Left ventricle myocardium inferior (tissue), 1 donor: ENCODE measurements around the gene COL21A1. TPM values are rescaled to one million over a fixed set of nuclear protein-coding genes. Genes with fewer than 3 reads are reported as not detected.

Source experiments
- DNase-seq: peaks from one replicate; pipeline ENCODE4 v3.0.0-alpha.2; 2020
- H3K27ac ChIP-seq: fragments of 200-600 bp; replicated peaks from 2 replicates; pipeline ENCODE4 v1.8.0; 2021
- H3K27me3 ChIP-seq: fragments of 200-600 bp; 2 replicates; pipeline ENCODE4 v1.8.0; 2021; ENCODE audit warnings: low read depth
- H3K36me3 ChIP-seq: fragments of 200-600 bp; 2 replicates; pipeline ENCODE4 v1.8.0; 2021
- H3K4me1 ChIP-seq: fragments of 200-600 bp; 2 replicates; pipeline ENCODE4 v1.8.0; 2021
- H3K4me3 ChIP-seq: fragments of 200-600 bp; 2 replicates; pipeline ENCODE4 v1.8.0; 2021; ENCODE audit warnings: mild to moderate bottlenecking, moderate library complexity
- H3K9me3 ChIP-seq: fragments of 200-600 bp; replicated peaks from 2 replicates; pipeline ENCODE4 v1.8.0; 2021
- intact Hi-C: fragments of 100-400 bp; cut with micrococcal nuclease; formaldehyde crosslinking; loops from one replicate; pipeline ENCODE4 v1.11.0; 2022
- total RNA-seq: library from RNA; stranded (reverse); fragmentation: NEBNext Ultra II Directional; extraction: Animal tissue kit (Norgen Biotek cat#: 25700); gene quantifications from one replicate; pipeline ENCODE4 v1.2.1, GENCODE V29; 2021
- TF ChIP-seq, protein P1 (sequence below): fragments of 200-600 bp; IDR thresholded peaks from 2 replicates; pipeline ENCODE4 v1.8.0; 2021; ENCODE audit warnings: antibody characterized with exemption, mild to moderate bottlenecking, borderline replicate concordance
- donor health status: DM: no; HTN: yes; CAD: no; lungs with severe emphysema.

Gene COL21A1
- total RNA-seq, 1 donor from 2014 or later: 54.3 TPM

DNA sequence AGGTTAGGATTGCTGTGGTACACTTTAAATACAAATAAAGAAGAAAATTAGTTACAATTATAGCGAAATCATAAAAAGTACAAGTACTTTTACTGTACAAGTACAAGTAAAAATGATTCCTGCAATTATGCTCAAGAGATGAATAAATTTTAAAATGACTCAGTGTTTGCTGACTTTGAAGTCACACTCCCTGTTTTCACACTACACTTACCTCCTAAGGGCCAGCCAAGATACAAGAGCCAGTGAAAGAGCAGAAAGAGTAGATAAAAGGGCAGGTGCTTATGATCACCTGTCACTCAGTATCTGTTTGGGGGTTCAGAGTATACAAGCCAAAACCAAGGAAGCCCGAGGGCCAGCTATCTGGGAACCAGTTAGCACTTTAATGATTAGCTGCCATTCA, 41.0 kb upstream of the COL21A1 start:
- TF ChIP-seq, protein P1, sequence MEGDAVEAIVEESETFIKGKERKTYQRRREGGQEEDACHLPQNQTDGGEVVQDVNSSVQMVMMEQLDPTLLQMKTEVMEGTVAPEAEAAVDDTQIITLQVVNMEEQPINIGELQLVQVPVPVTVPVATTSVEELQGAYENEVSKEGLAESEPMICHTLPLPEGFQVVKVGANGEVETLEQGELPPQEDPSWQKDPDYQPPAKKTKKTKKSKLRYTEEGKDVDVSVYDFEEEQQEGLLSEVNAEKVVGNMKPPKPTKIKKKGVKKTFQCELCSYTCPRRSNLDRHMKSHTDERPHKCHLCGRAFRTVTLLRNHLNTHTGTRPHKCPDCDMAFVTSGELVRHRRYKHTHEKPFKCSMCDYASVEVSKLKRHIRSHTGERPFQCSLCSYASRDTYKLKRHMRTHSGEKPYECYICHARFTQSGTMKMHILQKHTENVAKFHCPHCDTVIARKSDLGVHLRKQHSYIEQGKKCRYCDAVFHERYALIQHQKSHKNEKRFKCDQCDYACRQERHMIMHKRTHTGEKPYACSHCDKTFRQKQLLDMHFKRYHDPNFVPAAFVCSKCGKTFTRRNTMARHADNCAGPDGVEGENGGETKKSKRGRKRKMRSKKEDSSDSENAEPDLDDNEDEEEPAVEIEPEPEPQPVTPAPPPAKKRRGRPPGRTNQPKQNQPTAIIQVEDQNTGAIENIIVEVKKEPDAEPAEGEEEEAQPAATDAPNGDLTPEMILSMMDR: no peak
- no peak overlapping the region for H3K4me3 ChIP-seq
- intact Hi-C loops: no loop called here
- DNase-seq: no peak
- H3K36me3 ChIP-seq: no peaks in the 10 kb centered on the region
- no peaks in the 10 kb centered on the region for H3K27me3 ChIP-seq
- no peaks in the 10 kb centered on the region for H3K9me3 ChIP-seq
- peaks cover 14% of the 10 kb centered on the region for H3K4me1 ChIP-seq
- H3K27ac ChIP-seq: no peak overlapping the region

DNA sequence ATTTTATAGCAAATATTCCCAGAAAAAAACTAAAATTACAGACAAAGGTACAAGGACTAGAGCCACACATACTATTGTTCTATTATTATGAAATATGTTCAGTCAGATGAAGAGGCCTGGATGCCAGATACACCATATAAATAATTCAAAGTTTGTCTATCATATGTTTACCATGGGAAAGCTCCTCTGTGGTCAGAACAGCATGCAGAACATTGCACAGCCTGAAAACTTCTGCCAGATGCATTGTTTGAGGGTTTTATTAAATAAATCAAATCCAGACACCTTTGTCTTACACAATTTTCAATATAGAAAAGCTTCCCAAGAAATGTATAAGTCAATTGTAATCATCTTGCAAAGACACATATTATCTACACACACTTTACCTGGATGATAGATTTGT, 35.0 kb upstream of the COL21A1 start:
- H3K9me3 ChIP-seq: no peaks in the 10 kb centered on the region
- H3K27me3 ChIP-seq: no peaks in the 10 kb centered on the region
- no peak overlapping the region for H3K4me3 ChIP-seq
- intact Hi-C loops: no loop called here
- no peak for DNase-seq
- TF ChIP-seq, protein P1: no peak
- no peaks in the 10 kb centered on the region for H3K36me3 ChIP-seq
- no peak overlapping the region for H3K27ac ChIP-seq
- H3K4me1 ChIP-seq: no peaks in the 10 kb centered on the region

DNA sequence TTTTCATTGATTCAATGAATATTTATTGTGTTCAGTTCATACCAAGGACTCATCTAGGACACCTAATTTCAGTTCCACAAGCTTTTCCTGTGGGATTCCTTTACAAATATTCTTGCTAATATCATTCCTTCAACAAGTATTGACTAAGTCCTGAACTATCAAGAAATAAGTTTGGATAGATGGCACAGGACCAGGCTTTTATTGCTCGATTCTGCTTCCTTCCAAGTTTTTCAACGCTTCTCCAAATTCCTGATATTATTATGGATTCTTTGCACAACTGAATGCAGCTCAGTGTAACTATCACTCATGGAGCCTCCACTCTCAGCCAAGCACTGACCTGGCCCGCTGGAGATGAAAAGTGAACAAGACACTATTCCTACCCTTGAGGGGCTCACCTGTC, 32.7 kb upstream of the COL21A1 start:
- TF ChIP-seq, protein P1: no peak
- no peaks in the 10 kb centered on the region for H3K27me3 ChIP-seq
- H3K27ac ChIP-seq: no peak overlapping the region
- intact Hi-C loops: no loop called here
- H3K4me1 ChIP-seq: no peaks in the 10 kb centered on the region
- H3K4me3 ChIP-seq: no peak overlapping the region
- H3K36me3 ChIP-seq: no peaks in the 10 kb centered on the region
- H3K9me3 ChIP-seq: peaks cover 4% of the 10 kb centered on the region
- DNase-seq: no peak

DNA sequence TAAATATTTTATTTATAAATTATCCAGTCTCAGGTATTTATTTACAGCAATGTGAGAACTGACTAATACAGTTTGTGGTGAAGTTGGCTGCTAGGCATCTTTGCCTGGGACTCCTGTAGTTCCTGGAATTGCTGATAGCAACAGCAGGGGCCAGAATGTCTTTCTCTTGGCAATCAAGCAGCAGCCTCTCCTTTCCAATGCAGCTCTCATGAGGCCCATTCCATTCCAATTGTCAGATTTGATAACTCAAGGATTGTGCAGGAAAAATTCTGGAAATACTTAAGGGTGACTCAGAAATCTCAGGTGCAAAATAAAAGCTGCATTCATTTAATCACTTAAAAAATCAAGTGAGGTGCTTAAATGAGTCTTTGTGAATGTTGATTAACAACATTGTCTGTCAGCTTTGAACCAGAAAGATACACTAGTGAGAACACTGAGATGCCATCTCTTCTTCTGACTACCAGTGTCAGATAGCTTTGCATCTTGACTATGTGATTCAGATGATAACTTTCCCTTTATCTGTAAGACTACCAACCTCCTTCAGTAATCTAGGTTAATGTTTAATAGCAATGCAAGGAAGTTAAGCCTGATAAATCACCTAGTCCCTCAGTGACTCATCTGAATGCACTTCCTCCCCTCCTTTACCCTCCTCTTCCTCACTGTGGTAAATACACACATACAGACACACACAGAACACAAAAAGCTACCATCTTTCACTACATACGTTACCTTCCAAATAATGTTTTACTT, 32.1 kb upstream of the COL21A1 start:
- no peak overlapping the region for H3K4me3 ChIP-seq
- H3K4me1 ChIP-seq: no peaks in the 10 kb centered on the region
- H3K9me3 ChIP-seq: peaks cover 10% of the 10 kb centered on the region
- H3K27me3 ChIP-seq: no peaks in the 10 kb centered on the region
- intact Hi-C loops: no loop called here
- no peak for DNase-seq
- TF ChIP-seq, protein P1: no peak
- H3K27ac ChIP-seq: no peak overlapping the region
- H3K36me3 ChIP-seq: no peaks in the 10 kb centered on the region

DNA sequence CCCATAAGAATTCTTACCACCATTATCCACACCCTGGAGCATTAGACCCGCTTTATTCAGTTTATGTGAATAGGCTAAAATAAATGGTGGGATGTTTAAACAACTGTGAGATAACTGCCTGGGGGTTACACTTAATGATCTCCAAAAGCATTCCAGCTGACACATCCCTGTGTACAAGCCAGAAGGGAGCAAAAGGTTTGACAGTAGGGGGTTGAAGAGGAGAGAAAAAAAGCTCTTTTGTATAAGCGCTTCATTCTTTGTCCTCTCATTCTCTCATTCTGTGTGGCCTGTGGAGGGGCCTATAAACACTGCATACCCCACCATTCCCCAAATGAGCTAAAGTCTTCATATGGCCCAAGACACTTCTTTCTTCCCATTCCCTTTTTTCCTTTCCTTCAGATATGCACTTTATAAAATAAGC, 30.8 kb upstream of the COL21A1 start:
- Histone ChIP-seq H3K27ac (no peak overlapping the region), H3K27me3 (no peaks in the 10 kb centered on the region), H3K36me3 (no peaks in the 10 kb centered on the region), H3K4me1 (no peaks in the 10 kb centered on the region), H3K9me3 (peaks cover 16% of the 10 kb centered on the region), H3K4me3 (no peak overlapping the region)
- DNase-seq: no peak
- intact Hi-C loops: no loop called here
- TF ChIP-seq, protein P1: no peak
